Astrocyte (in vitro differentiated cells and primary cell): ENCODE data around the gene DIP2C.

ENCODE experiments used
- EZH2 ChIP-seq: IDR thresholded peaks from 2 replicates; pipeline ENCODE4 v1.6.1; 2012; ENCODE audit warnings: mild to moderate bottlenecking, low read length, inconsistent platforms; ENCODE audit not compliant: insufficient read depth
- TF ChIP-seq, protein P1 (sequence below): IDR thresholded peaks from 2 replicates; pipeline ENCODE4 v1.5.1; 2011; ENCODE audit warnings: low read depth, mild to moderate bottlenecking, inconsistent platforms, low read length, moderate library complexity; ENCODE audit not compliant: insufficient read depth

DNA sequence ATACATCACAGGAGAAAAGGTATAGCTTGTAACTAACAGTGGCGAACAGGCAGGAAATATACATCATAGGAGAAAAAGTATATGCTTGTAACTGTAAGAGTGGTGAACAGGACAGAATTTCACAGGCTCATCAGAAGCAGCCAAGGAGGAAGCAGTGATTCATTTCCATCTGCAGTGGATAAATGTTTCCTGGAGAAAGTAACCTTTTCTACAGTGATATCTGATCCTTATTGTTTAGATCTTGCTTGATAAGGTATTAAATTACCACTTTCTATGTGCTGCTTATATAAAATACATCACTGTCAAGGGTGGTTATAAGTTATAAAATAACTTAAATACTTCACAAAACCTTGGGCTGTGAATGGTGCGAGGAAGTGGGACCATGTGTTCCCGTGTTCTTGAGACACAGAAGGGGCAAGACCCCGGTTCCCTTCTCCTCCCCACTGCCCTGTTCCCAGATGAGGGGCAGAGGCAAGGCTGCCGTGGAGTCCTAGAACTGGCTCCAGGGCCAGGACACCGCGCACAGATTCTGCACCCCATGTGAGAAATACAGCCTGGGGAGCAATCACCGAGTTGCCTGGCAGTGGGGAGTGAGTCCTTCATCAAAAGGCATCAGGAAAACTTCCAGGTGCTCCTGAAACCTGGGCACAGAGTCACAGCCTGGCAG is 135.2 kb downstream of the DIP2C start:
- TF ChIP-seq, protein P1, sequence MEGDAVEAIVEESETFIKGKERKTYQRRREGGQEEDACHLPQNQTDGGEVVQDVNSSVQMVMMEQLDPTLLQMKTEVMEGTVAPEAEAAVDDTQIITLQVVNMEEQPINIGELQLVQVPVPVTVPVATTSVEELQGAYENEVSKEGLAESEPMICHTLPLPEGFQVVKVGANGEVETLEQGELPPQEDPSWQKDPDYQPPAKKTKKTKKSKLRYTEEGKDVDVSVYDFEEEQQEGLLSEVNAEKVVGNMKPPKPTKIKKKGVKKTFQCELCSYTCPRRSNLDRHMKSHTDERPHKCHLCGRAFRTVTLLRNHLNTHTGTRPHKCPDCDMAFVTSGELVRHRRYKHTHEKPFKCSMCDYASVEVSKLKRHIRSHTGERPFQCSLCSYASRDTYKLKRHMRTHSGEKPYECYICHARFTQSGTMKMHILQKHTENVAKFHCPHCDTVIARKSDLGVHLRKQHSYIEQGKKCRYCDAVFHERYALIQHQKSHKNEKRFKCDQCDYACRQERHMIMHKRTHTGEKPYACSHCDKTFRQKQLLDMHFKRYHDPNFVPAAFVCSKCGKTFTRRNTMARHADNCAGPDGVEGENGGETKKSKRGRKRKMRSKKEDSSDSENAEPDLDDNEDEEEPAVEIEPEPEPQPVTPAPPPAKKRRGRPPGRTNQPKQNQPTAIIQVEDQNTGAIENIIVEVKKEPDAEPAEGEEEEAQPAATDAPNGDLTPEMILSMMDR: no peak
- no peak for TF ChIP-seq EZH2
